OCI-LY3 (cell line): Measurements from ENCODE around the gene WWOX.

Experiments used
- CTCF ChIP-seq: fragments of 200-600, 300-600 bp; sonication (generic); IDR thresholded peaks from 2 replicates; pipeline ENCODE4 v1.5.1; 2014; ENCODE audit warnings: antibody characterized with exemption, low read length, low read depth
- EZH2phosphoT487 ChIP-seq: fragments of 200-600 bp; shearing (Covaris generic); IDR thresholded peaks from 2 replicates; pipeline ENCODE4 v1.6.1; 2018; ENCODE audit warnings: antibody characterized with exemption, mixed run types, low read depth

GRCh38 chr16:79250502-79251098 is 1151.1 kb downstream of the WWOX start:
- TF ChIP-seq CTCF (no peak), EZH2phosphoT487 (no peak)
